Muscle of back (tissue), 11 donors: Measurements from ENCODE around the gene ABCC8. TPM values are rescaled to one million over a fixed set of nuclear protein-coding genes. Genes with fewer than 3 reads are reported as not detected.

ENCODE experiments used
- DNase-seq, 3 donors: peaks; one replicate each; pipeline versions ENCODE4 v3.0.0 to v3.0.0-alpha.2; 2013
- polyA plus RNA-seq, 10 donors: library from polyadenylated mRNA; unstranded; fragments of 120-200 nt; gene quantifications; one replicate each; pipeline ENCODE4 v1.2.1, GENCODE V29; 2013; ENCODE audit not compliant: insufficient read length in 10 of 10

The ABCC8 gene
- polyA plus RNA-seq, 10 donors, result 1.7 to 4.8 (median 2.4) TPM

GRCh38 chr11:17405232-17406005 lies 71.2 kb downstream of the ABCC8 start:
- DNase-seq, result peak; percentile 18 to 49 (median 48)

- no peak for DNase-seq
These were observed 72.5 kb downstream of the ABCC8 start for GRCh38 chr11:17403980-17404759.

GRCh38 chr11:17402486-17402885 lies 74.2 kb downstream of the ABCC8 start:
- no peak for DNase-seq

GRCh38 chr11:17401841-17402240 lies 74.8 kb downstream of the ABCC8 start:
- DNase-seq, result no peak

- DNase-seq, result no peak
These were observed 75.3 kb downstream of the ABCC8 start for GRCh38 chr11:17401316-17401715.

- no peak for DNase-seq
These were observed 76.4 kb downstream of the ABCC8 start for GRCh38 chr11:17400048-17400775.

- DNase-seq, result no peak
These were observed 77.4 kb downstream of the ABCC8 start for GRCh38 chr11:17399236-17399635.

- no peak for DNase-seq
These were observed 79.2 kb downstream of the ABCC8 start for GRCh38 chr11:17397311-17398002.

GRCh38 chr11:17396598-17397310 lies 79.9 kb downstream of the ABCC8 start:
- DNase-seq, result no peak

GRCh38 chr11:17395978-17396377 lies 80.7 kb downstream of the ABCC8 start:
- no peak for DNase-seq

- DNase-seq, result no peak
These were observed 81.1 kb downstream of the ABCC8 start for GRCh38 chr11:17395554-17395961.

- DNase-seq, result no peak
These were observed 81.8 kb downstream of the ABCC8 start for GRCh38 chr11:17394743-17395390.

GRCh38 chr11:17393472-17393871 lies 83.2 kb downstream of the ABCC8 start:
- no peak for DNase-seq

- no peak for DNase-seq
These were observed 83.8 kb downstream of the ABCC8 start for GRCh38 chr11:17392872-17393271.

- no peak for DNase-seq
These were observed 84.9 kb downstream of the ABCC8 start for GRCh38 chr11:17391493-17392355.

- no peak for DNase-seq
These were observed 86.5 kb downstream of the ABCC8 start for GRCh38 chr11:17389957-17390649.

- DNase-seq, result peak; percentile 47 to 69 (median 57)
These were observed 87.3 kb downstream of the ABCC8 start for GRCh38 chr11:17389211-17389956.

GRCh38 chr11:17388609-17389210 lies 87.9 kb downstream of the ABCC8 start, which contains the start of gene KCNJ11:
TSS of gene KCNJ11 (minus strand) at chr11:17388659. CDS start at chr11:17388091, 568 bp downstream.
- no peak for DNase-seq
